Suppressor macrophage treated with lipopolysaccharide for 1 hour (primary cell): ENCODE measurements around the gene CTAGE1.
"Not testable (repeated sequence)": the region's sequence is repeated elsewhere in the genome, so short reads cannot be mapped to it uniquely, and the experiment has no call there.

ENCODE experiments used
- DNase-seq, 3 donors: peaks; one replicate each; pipeline ENCODE4 v3.0.0-alpha.2; 2020 to 2022

CTAGE1 gene

DNA sequence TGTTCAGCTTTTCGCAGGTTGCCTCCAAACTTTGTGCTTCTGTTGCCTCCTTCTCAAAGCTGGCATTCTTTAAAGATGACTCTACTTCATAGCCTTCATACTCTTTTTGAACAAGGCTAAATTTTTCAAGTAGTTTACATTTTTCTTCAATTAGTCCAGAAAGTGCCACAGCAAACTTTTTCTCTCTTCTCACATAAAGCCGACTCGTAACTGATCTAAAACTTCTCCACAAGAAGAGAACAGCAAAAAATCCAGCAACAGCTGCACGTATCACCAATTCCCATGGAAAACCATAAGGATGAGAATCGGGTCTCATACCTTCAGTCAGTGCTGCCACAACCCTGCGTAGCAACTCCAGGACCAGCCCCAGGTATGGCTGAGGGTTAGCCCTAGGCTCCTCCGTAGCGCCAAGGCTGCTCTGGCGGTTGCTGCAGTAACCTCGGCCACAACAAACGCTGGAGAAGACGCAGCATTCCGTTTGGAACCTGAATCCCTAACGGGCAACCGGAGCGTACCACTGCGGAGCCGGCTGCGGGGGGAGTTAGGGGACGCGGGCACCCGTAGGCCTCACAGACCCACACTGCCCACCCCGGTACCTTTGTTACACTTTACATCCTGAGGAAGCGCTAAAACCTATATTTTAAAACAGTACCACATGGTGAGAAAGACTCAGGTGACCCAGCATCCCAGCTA lies at the start of gene CTAGE1:
Gene CTAGE1 (minus strand): TSS at position 420 of the 693 bp plus-strand sequence. CDS start 104 bp downstream, at position 316.
- DNase-seq = no peak

DNA sequence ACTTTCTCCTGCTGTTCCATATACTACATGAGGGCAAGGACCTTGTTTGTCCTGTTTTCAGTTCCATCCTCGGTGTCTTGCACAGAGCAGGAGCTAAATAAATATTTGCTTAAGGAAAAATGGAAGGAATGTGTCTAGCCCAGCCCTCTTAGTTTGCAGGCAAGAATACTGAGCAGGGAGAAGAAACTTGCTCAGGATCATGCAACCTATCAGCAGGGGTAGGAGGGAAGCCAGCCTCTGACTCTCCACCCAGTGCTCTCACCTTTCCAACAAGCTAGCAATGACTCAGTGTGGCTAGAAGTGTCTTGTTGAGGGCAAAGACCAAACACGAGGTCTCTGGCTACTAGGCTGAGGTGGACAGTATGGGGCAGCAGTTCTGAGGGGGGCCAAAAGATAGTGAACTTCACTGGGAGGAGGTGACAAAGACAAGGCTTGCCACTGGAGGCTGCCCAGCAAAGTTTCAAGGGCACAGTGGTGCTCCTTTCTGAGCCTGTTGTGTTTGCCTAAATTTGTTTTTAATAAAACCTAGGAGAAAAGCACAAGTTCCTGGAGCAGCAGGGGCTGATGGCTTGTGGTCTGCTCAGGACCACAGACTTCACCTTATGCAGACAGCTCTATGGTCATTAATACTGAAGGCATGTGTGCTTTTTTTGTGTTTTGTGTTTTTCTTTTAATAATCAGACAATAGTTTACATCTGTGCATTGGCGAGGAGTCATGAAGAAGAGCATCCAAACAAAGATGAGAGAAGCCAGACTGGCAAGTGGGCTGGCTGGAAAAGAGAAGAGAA lies 49.1 kb upstream of the CTAGE1 start:
- DNase-seq = no peak

GRCh38 chr18:22465859-22466457 lies 48.2 kb upstream of the CTAGE1 start:
- no peak for DNase-seq

- DNase-seq = no peak
Measured at GRCh38 chr18:22463076-22463475, 45.4 kb upstream of the CTAGE1 start.

DNA sequence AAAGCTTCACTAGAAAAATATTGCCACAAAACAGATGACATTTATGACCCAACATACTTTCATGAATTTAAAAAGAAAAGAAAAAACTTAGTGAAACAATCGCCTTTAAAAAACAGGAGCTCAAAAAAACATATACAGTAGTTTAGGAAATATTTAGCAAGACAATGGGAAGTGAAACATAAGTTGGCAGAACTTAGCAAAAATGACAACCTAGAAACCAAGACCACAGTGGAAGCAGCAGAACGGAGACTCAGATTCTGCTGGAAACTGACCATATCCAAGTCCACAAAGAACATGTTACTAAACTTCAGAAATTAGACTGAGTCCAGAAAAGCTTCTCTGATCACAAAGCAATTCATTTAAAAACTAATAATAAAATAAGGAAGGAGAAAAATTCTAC lies 41.8 kb upstream of the CTAGE1 start:
- no peak for DNase-seq

GRCh38 chr18:22457524-22457923 lies 39.8 kb upstream of the CTAGE1 start:
- no peak for DNase-seq

- DNase-seq = no peak
Measured at GRCh38 chr18:22456547-22456946, 38.8 kb upstream of the CTAGE1 start.

- DNase-seq = no peak
Measured at GRCh38 chr18:22456116-22456480, 38.4 kb upstream of the CTAGE1 start.

DNA sequence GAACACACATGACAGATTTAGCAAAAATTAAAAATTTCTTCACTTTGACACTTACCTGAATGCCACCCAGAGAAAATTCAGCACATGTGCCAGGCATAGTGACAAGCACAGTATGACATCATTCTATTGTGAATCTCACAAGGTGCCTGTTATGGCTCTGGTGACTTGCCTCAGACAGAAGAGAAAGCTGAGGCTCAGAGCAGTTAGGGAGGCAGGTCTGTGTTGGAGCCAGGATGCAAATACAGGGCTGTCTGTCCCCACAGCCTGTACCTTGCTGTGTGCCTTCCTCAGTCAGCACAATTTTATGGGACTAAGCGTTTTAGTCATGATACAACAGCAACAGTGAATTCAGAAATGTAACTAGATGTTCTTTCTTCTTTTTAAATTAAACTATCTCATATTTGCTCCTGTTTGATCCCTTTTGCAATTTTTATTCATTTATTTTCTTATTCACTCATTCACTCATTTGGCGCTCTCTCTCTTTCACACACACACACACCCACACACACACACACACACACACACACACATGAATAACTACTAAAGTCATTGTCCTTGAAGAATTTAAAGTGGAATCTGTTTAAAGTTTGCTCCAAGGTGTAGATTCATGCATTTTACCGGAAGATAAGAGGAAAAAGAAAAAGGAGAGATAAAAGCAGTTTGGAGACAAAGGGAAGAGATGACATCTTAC lies 37.9 kb upstream of the CTAGE1 start:
- DNase-seq = no peak

- DNase-seq = no peak
Measured at GRCh38 chr18:22453315-22453714, 35.6 kb upstream of the CTAGE1 start.

DNA sequence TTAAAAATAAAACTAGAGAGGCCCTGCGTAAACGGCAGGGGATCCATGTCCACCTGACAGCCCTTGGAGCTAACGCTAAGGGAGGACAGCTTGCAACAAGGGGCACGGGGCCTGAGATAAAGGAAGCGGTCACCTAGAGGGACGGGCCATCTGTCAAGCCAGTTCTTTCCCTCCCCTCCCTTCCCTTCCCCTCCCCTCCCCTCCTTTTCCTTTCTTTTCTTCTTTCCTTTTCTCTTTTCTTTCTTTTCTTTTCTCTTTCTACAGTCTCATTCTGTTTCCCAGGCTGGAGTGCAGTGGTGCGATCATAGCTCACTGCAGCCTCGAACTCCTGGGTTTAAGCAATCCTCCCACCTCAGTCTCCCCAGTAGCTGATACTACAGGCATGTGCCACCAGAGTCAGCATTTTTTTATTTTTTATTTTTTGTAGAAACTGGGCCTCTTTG lies 34.5 kb upstream of the CTAGE1 start:
- DNase-seq = no peak

- no peak for DNase-seq
Measured at GRCh38 chr18:22451796-22452195, 34.1 kb upstream of the CTAGE1 start.

DNA sequence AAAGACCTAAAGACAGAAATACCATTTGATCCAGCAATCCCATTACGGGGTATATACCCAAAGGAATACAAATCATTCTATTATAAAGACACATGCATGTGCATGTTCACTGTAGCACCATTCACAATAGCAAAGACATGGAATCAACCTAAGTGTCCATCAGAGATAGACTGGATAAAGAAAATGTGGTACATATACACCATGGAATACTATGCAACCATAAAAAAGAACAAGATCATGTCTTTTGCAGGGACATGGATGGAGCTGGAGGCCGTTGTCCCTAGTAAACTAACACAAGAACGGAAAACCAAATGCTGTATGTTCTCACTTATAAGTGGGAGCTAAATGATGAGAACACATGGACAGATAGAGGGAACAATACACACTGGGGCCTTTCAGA lies 33.1 kb upstream of the CTAGE1 start:
- DNase-seq = not testable (repeated sequence)

DNA sequence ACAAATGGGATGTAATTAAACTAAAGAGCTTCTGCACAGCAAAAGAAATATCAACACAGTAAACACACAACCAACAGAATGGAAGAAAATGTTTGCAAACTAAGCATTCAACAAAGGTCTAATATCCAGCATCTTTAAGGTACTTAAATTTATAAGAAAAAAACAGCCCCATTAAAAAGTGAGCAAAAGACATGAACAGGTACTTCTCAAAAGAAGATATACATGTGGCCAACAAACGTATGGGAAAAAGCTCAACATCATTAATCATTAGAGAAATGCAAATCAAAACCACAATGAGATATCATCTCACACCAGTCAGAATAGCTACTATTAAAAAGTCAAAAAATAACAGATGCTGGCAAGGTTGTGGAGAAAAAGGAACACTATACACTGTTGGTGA lies 32.6 kb upstream of the CTAGE1 start:
- not testable (repeated sequence) for DNase-seq

DNA sequence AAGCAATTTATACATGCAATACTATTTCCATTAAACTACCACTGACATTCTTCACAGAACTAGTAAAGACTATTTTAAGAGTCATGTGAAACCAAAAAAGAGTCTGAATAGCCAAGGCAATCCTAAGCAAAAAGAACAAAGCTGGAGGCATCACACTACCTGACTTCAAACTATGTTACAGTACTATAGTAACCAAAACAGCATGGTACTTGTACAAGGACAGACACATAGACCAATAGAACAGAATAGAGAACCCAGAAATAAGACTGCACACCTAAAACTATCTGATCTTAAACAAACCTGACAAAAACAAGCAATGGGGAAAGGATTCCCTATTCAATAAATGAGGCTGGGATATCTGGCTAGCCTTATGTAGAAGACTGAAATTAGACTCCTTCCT lies 32.0 kb upstream of the CTAGE1 start:
- DNase-seq = not testable (repeated sequence)

GRCh38 chr18:22448238-22448637 lies 30.5 kb upstream of the CTAGE1 start:
- no peak for DNase-seq

- no peak for DNase-seq
Measured at GRCh38 chr18:22447792-22448191, 30.1 kb upstream of the CTAGE1 start.

DNA sequence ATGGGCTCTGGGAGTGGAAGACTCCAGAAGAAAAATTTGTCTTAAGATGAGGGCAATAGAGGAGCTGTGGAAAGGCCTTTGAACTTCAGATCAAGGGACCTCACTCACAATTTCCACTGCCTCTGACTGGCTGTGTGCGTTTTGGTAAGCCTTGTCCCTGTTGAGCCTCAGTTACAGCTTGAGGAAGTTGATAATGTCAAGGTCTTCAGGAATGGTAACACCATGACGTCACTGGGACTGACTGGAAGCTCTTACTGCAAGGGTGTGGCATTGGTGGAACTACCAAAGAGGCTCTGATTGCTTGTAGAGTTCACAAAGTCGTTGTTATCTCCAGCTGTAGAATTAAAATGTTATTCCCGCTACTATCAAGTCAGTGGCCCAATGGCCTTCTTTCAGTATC lies 29.2 kb upstream of the CTAGE1 start:
- no peak for DNase-seq

GRCh38 chr18:22446325-22446724 lies 28.6 kb upstream of the CTAGE1 start:
- DNase-seq = no peak

- no peak for DNase-seq
Measured at GRCh38 chr18:22441638-22442037, 23.9 kb upstream of the CTAGE1 start.

DNA sequence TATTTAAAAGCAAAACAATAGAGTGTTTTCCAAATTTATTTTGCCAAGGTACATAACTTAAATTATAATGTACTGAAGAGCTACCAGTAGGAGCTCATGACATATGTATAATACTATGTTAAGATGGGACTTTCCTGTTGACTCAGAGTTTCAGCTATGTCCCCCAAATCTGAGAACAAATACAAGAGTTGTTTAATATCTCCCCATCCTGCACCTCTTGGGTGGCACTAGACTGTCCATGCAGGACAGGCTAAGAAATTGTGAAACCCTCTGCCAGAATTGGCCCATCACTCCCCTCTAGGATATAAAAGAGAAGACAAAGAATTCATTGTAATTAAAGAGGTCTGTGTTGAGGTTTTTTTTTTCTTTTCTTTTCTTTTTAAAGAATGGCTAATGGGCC lies 21.7 kb upstream of the CTAGE1 start:
- DNase-seq = no peak

DNA sequence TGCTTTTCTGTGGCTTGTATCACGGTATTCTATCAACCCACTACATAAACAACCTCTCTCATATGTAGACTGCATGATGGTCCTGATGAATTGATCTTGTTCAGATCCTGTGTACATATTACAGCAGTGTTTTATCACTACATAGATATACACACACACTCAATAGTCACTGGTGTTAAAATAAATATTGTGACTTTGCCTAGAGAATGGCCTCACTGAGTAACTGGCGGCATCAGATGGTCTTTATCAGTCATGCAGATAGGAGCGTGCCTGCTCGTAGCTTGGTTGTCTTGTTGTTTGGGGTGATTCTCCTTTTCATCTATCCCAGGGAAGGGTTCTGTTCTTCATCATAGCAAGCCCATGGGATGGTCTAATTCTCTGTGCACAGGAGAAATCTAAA lies 18.4 kb upstream of the CTAGE1 start:
- DNase-seq = no peak

DNA sequence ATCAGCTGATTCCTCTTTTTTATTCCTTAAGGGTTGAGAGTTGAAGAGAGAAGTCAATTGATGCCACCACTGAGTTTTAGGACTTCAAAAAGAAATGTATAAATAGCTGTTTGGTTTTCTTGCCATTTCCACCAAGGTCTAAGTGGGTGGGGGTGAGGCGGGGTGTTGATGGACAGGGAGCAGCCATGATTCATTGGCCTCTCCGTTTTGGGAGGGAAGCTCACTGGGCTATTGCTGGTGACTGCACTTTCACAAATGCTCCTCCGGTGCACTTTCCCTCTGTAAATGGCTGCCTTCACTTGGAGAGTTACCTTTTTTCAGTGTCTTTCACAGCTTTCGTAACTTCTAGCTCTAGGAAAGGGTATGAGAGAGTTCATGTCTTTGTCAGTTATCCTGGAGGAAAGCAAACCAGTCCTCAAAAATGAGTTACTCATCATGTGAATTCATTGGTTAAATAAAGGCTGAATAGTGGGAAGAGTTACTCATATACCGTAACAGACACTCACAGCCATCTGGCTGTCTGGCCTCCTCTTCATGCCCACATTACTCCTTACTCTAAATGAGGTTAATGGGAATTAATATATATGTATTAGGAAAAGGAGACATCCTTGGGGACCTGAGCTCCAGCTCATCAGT lies 17.4 kb upstream of the CTAGE1 start:
- DNase-seq = no peak
